ENCODE measurements around the gene CENPN.

DNA sequence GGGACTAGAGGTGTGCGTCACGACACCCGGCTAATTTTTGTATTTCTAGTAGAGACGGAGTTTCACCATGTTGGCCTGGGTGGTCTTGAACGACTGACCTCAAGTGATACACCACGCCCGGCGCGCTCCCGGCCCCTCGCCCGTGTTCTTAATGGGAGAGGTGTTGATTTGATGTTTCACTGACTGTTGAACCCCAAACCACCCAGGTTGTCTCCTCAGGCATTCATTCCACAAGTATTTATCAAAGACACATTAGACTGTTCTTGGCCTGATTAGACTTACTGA, 1.4 kb downstream of the CENPN start:
- TF ChIP-seq, protein P1, sequence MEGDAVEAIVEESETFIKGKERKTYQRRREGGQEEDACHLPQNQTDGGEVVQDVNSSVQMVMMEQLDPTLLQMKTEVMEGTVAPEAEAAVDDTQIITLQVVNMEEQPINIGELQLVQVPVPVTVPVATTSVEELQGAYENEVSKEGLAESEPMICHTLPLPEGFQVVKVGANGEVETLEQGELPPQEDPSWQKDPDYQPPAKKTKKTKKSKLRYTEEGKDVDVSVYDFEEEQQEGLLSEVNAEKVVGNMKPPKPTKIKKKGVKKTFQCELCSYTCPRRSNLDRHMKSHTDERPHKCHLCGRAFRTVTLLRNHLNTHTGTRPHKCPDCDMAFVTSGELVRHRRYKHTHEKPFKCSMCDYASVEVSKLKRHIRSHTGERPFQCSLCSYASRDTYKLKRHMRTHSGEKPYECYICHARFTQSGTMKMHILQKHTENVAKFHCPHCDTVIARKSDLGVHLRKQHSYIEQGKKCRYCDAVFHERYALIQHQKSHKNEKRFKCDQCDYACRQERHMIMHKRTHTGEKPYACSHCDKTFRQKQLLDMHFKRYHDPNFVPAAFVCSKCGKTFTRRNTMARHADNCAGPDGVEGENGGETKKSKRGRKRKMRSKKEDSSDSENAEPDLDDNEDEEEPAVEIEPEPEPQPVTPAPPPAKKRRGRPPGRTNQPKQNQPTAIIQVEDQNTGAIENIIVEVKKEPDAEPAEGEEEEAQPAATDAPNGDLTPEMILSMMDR (IDR thresholded peaks at IDR 0.05): no peak
- no peak for TF ChIP-seq POLR2A (IDR thresholded peaks at IDR 0.05)
